ENCODE results near the gene KANK2. TPM values are rescaled to one million over a fixed set of nuclear protein-coding genes. Genes with fewer than 3 reads are reported as not detected.

KANK2 gene
- total and polyA plus RNA-seq, 2 of the 13 experiments (the other 11 are each of a cell fraction or from before 2014, with no cell fraction given), result 5.7 to 12.9 TPM

GRCh38 chr19:11201791-11202190, 4.4 kb upstream of the KANK2 start:
- DNase-seq (ENCODE audit: low spot score) (no peak), FAIRE-seq (no peak), ATAC-seq (no peak)
- ChIA-PET POLR2A (interaction anchor here (1.3 kb wide), 1 partner anchor 63 kb away, joined by 3 read pairs; no protein-coding TSS in a partner anchor), CTCF (ENCODE audit: low intra/inter-chr PET ratio, low total read pairs) (interaction anchor here (1.0 to 3.5 kb wide), 2 partner anchors 63 to 75 kb away, joined by 3 to 53 read pairs; no protein-coding TSS in a partner anchor)
- H3K9me3 ChIP-seq (ENCODE audit: low read length), result no peaks in the 10 kb centered on the region
- no peak overlapping the region for H3K9ac ChIP-seq (ENCODE audit: insufficient read depth, low read depth, low read length)
- peaks cover 2 to 6% of the 10 kb centered on the region in 2 experiments; a peak in 1 of 5 replicates for H3K36me3 ChIP-seq (replicated peaks in 1 of 2; ENCODE audit: control insufficient read depth in 1 of 2, insufficient read depth in 2 of 2, low read length in 2 of 2)
- no peaks in the 10 kb centered on the region for H3K79me2 ChIP-seq (ENCODE audit: insufficient read depth, low read length)
- no peak overlapping the region for H3K27ac ChIP-seq (ENCODE audit: extremely low read length, insufficient read depth, low read length)
- BruUV-seq (replicated peaks), result no TSS peak
- intact Hi-C loops (cut with micrococcal nuclease; ENCODE audit: unreplicated experiment) (no loop called here), in situ Hi-C loops (cut with HindIII; ENCODE audit: extremely low pct_ligation_motif_present, low pct_unique_long_range_greater_than_20kb) (loop anchor here (5.0 kb wide), 1 partner anchor 64 kb away; no protein-coding TSS in a partner anchor)
- peaks cover 12% of the 10 kb centered on the region for H3K4me1 ChIP-seq (ENCODE audit: insufficient read depth, low read length)
- WGBS (ENCODE audit: low lambda C conversion rate), result 97% methylated on average over 23 of the region's 24 CpGs
- H3K27me3 ChIP-seq (ENCODE audit: control insufficient read depth in 1 of 2, insufficient read depth in 2 of 2, low read length in 2 of 2), result no peaks in the 10 kb centered on the region; a peak in 1 of 5 replicates
- H3K4me2 ChIP-seq (ENCODE audit: low read depth, low read length), result no peak overlapping the region
- no peak overlapping the region for H3K4me3 ChIP-seq (replicated peaks in 1 of 3; ENCODE audit: insufficient read depth in 1 of 3, low read depth in 2 of 3, low read length in 3 of 3)
- no peak overlapping the region for H2AFZ ChIP-seq (ENCODE audit: low read length)
- H4K20me1 ChIP-seq (ENCODE audit: insufficient read depth, low read length), result no peaks in the 10 kb centered on the region
- TF ChIP-seq ZBTB49 (CRISPR knock-in tag; IDR thresholded peaks at IDR 0.05; ENCODE audit: borderline replicate concordance) (no peak), HDAC2 (CRISPR knock-in tag; IDR thresholded peaks at IDR 0.05) (no peak), ETV6 (CRISPR knock-in tag; conservative IDR thresholded peaks at IDR 0.05) (no peak), ZNF552 (CRISPR knock-in tag; IDR thresholded peaks at IDR 0.05; ENCODE audit: borderline replicate concordance) (no peak), DMTF1 (CRISPR knock-in tag; IDR thresholded peaks at IDR 0.05) (no peak), GLMP (CRISPR knock-in tag; IDR thresholded peaks at IDR 0.05; ENCODE audit: borderline replicate concordance) (no peak), ZKSCAN5 (CRISPR knock-in tag; IDR thresholded peaks at IDR 0.05) (no peak), ZNF7 (CRISPR knock-in tag; IDR thresholded peaks at IDR 0.05) (no peak), SMAD3 (CRISPR knock-in tag; IDR thresholded peaks at IDR 0.05) (no peak), ZNF670 (CRISPR knock-in tag; IDR thresholded peaks at IDR 0.05; ENCODE audit: borderline replicate concordance) (no peak), ONECUT2 (CRISPR knock-in tag; IDR thresholded peaks at IDR 0.05) (no peak), BHLHE40 (IDR thresholded peaks at IDR 0.05; ENCODE audit: low read length) (no peak), TBP (CRISPR knock-in tag; IDR thresholded peaks at IDR 0.05) (no peak), EEA1 (CRISPR knock-in tag; IDR thresholded peaks at IDR 0.05; ENCODE audit: borderline replicate concordance) (no peak)
- TF ChIP-seq, protein P1, sequence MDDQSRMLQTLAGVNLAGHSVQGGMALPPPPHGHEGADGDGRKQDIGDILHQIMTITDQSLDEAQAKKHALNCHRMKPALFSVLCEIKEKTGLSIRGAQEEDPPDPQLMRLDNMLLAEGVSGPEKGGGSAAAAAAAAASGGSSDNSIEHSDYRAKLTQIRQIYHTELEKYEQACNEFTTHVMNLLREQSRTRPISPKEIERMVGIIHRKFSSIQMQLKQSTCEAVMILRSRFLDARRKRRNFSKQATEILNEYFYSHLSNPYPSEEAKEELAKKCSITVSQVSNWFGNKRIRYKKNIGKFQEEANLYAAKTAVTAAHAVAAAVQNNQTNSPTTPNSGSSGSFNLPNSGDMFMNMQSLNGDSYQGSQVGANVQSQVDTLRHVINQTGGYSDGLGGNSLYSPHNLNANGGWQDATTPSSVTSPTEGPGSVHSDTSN (CRISPR knock-in tag; IDR thresholded peaks at IDR 0.05; ENCODE audit: borderline replicate concordance), result no peak
- TF ChIP-seq, protein P2, sequence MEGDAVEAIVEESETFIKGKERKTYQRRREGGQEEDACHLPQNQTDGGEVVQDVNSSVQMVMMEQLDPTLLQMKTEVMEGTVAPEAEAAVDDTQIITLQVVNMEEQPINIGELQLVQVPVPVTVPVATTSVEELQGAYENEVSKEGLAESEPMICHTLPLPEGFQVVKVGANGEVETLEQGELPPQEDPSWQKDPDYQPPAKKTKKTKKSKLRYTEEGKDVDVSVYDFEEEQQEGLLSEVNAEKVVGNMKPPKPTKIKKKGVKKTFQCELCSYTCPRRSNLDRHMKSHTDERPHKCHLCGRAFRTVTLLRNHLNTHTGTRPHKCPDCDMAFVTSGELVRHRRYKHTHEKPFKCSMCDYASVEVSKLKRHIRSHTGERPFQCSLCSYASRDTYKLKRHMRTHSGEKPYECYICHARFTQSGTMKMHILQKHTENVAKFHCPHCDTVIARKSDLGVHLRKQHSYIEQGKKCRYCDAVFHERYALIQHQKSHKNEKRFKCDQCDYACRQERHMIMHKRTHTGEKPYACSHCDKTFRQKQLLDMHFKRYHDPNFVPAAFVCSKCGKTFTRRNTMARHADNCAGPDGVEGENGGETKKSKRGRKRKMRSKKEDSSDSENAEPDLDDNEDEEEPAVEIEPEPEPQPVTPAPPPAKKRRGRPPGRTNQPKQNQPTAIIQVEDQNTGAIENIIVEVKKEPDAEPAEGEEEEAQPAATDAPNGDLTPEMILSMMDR (CRISPR knock-in tag; IDR thresholded peaks at IDR 0.05), result no peak

Measured in HepG2 (cell line).